NK-92 (cell line): ENCODE measurements around the gene FMN1.

ENCODE experiments used
- DNase-seq: peaks from one replicate; lab custom pipeline; 2025; ENCODE audit not compliant: unreplicated experiment; lab: John Stamatoyannopoulos, UW

FMN1 gene

GRCh38 chr15:33126559-33127290 lies 67.8 kb downstream of the FMN1 start:
- DNase-seq = no peak

GRCh38 chr15:33125894-33126537 lies 68.5 kb downstream of the FMN1 start:
- no peak for DNase-seq

- no peak for DNase-seq
Measured at GRCh38 chr15:33124811-33125210, 69.7 kb downstream of the FMN1 start.

GRCh38 chr15:33124279-33124678 lies 70.2 kb downstream of the FMN1 start:
- no peak for DNase-seq

- no peak for DNase-seq
Measured at GRCh38 chr15:33119865-33120264, 74.6 kb downstream of the FMN1 start.

GRCh38 chr15:33119273-33119672 lies 75.2 kb downstream of the FMN1 start:
- no peak for DNase-seq

DNA sequence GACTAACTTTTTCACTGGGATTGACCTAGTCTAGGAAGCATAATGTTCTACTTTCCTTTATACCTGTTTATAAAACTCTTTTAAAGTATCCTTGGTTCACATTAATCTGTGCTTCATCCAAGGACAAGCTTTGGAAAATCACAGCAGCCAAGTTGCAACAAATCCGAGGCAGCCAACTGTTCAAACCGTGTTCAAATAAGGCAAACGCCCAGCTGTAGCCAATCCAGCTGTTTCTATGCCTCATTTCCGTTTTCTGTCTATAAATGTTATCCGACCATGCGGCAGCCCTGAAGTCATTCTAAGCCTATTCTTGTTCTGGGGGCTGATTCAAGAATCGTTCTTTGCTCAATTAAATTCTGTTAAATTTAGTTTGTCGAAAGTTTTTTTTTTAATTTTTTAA lies 78.3 kb downstream of the FMN1 start:
- DNase-seq = no peak

- DNase-seq = no peak
Measured at GRCh38 chr15:33115191-33115861, 79.2 kb downstream of the FMN1 start.

DNA sequence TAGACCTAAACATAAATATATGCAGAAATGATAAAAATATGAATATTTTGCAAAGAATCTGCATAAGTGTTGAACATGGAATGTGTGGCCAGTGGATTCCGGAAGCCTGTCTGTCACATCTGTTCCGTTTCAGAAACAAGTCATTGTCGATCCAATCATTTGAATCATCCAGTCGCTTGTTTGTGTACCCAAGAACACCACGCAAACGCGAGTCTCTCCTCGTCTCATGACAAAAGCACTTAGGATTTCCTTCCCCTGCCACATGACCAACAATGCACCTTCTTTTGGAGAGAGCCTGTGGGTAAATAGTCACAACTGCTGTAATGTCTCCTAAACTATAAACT lies 80.2 kb downstream of the FMN1 start:
- no peak for DNase-seq

DNA sequence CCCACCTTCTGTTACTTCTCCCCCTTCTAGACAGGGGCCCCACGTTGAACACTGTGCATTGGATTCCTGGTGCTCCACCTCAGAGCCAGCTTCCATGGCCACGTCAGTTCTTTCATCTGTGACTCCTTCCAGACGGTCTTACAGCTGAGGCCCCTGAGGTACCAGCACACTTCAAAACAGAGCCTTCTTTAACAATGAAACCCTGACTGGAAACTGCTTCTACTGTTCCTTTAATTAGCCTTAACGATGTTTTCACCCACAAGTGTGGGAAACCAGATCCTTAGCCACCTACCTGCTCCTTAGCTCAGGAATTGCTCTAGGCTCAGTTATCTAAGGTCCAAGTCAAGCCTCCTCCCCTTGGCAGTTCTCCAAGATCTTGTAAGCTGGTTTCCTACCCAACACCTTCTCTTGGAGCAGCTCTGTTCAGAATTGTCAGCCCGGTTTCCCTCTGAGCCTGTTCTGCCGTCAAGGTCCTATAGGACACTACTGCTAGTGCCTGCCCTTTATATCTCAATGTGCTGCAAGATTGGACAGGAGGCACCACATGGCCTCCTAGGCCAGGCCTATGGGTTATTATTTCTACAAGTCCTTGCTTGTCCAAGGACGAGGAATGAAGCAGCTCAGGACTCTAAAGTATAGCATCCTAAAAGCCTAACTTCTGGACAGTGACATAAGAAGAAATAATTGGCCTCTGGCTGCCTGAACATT lies 80.7 kb downstream of the FMN1 start:
- no peak for DNase-seq

DNA sequence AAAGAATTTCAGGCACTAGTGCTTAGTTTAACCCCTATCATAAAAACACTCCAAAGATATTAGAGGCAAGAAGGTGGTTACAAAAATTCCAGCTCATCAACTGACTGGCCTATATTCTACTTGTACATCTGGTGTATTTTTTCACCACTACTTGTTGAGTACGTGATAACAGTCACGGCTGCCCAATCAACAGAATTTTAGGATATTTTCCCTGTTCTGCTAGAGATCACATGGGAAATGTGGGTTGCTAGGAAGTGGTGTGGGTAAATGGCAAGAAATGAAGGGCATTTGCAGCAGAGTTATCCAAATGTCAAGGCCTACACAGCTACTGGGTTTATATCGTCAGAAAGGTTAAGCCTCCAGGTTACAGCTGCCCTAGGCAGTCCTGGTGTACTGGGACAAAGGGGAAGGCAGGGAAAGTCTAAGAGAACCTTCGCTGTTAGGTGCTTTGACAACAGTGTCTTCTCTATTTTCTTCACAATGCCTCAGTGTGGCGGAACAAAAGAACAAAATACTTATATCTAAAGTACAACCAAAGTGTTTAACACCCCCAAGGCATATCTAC lies 81.9 kb downstream of the FMN1 start:
- DNase-seq = no peak

- no peak for DNase-seq
Measured at GRCh38 chr15:33111041-33111451, 83.5 kb downstream of the FMN1 start.

DNA sequence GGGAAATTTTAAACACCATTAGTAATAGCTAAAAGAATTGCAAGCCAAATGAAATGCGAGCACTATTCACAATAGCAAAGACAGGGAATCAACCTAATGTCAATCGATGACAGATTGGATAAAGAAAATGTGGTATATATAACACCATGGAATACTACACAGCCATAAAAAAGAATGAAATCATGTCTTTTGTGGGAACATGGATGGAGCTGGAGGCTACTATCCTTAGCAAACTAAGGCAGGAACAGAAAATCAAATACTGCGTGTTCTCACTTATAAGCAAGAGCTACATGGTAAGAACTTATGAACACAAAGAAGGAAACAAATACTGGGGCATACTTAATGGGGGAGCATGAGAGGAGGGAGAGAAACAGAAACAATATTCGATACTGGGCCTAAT lies 85.2 kb downstream of the FMN1 start:
- DNase-seq = no peak

GRCh38 chr15:33108518-33108917 lies 86.0 kb downstream of the FMN1 start:
- DNase-seq = no peak

GRCh38 chr15:33107950-33108349 lies 86.6 kb downstream of the FMN1 start:
- no peak for DNase-seq

- no peak for DNase-seq
Measured at GRCh38 chr15:33104212-33104611, 90.3 kb downstream of the FMN1 start.

- no peak for DNase-seq
Measured at GRCh38 chr15:33101036-33101435, 93.5 kb downstream of the FMN1 start.

GRCh38 chr15:33100314-33100713 lies 94.2 kb downstream of the FMN1 start:
- DNase-seq = no peak

DNA sequence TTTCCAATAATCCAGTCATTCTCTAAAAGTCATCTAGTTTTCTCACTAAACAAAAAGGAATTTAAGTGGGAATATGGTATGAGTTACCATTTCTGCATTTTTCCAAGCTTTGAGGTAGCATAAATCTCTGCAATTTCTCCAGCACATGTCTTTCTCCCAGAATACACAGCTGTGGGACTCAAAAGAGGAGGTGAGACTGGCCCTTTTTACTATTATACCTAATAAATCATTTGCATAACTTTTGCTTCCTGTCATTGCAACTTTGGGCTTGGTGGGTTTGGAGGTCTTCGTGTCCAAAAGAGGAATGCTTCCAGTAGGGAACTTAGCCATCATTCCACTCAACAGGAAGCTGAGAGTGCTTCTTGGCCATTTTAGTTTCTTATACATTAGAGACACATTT lies 94.8 kb downstream of the FMN1 start:
- no peak for DNase-seq

GRCh38 chr15:33099213-33099612 lies 95.3 kb downstream of the FMN1 start:
- DNase-seq = no peak
